Measurements from ENCODE around the gene ZDHHC1. TPM values are rescaled to one million over a fixed set of nuclear protein-coding genes. Genes with fewer than 3 reads are reported as not detected.

ZDHHC1 gene
- total RNA-seq, 1 donor from 2014 or later: 18.9 TPM

DNA sequence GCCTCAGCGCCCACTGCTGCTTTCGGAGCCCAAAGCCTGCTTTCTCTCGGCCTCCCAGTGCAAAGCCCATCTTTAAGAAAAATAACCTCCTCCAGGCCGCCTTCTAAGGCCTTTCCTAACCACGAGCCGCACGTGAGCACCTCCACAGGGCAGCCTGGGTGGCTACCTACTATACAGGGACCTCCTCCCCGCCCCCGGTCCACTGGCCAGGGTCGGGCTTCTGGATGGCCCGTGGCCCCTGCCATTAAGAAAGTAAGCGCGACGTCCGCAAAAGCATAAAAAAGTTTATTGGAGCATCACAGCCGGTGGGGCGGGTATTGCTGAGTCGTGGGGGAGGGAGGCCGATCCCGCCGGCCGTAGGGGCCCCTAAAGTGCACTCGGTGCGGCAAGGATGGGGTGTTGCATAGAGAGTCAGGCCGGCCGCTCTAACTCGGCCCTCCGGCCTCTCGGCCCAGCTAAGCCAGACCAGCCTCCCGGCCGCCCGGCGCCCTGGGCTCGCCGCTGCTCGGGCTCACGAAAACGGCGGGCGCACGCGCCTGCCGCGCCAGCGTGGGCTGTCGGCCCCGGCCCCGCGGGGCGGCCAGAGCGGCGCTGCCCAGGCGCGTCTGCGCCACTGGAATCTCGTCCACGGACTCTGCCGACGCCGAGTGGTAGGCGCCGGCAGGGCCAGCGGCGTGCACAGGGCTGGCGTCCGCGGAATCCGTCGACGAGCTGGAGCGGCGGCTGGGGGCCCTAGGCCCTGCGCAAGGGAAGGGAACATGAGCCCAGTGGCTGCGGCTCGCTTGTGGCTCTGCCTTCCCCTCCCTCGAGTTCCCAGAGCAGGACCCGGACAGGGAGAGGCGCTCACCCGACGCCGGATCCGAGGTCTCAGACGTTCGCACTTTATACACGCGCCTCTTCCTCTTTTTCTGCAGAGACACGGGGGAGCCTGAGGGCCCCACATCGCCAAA lies 21.8 kb downstream of the ZDHHC1 start:
- TF ChIP-seq, protein P1, sequence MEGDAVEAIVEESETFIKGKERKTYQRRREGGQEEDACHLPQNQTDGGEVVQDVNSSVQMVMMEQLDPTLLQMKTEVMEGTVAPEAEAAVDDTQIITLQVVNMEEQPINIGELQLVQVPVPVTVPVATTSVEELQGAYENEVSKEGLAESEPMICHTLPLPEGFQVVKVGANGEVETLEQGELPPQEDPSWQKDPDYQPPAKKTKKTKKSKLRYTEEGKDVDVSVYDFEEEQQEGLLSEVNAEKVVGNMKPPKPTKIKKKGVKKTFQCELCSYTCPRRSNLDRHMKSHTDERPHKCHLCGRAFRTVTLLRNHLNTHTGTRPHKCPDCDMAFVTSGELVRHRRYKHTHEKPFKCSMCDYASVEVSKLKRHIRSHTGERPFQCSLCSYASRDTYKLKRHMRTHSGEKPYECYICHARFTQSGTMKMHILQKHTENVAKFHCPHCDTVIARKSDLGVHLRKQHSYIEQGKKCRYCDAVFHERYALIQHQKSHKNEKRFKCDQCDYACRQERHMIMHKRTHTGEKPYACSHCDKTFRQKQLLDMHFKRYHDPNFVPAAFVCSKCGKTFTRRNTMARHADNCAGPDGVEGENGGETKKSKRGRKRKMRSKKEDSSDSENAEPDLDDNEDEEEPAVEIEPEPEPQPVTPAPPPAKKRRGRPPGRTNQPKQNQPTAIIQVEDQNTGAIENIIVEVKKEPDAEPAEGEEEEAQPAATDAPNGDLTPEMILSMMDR (IDR thresholded peaks at IDR 0.05): no peak
- peak; percentile 61 for DNase-seq
- H3K27ac ChIP-seq: peak overlapping the region; percentile 76
- H3K4me1 ChIP-seq: peaks cover 82% of the 10 kb centered on the region
- H3K4me3 ChIP-seq: peak overlapping the region; percentile 58
- intact Hi-C loops (cut with DNase I): no loop called here
- H3K36me3 ChIP-seq: no peaks in the 10 kb centered on the region
- peaks cover 7% of the 10 kb centered on the region for H3K27me3 ChIP-seq (ENCODE audit: low read depth)
- H3K9me3 ChIP-seq: no peaks in the 10 kb centered on the region
- ATAC-seq: no peak

DNA sequence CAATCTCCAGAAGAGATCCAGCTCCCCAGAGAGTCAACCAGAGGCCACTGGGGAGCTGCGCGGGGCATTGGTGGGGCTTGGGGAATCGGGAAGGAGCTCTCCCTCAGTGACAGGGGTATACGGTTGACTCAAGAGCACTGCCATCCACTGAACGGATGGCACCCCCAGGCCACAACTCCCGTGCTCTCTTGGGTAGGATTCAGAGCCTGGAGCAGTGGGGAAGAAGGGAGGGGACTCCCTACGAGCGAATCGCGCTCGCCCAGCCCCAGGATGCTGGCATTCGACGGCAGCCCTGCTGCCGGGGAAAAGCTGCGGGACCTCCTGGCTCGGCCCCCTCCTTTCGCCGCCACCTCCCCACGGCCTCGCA lies 22.5 kb downstream of the ZDHHC1 start:
- TF ChIP-seq, protein P1 (IDR thresholded peaks at IDR 0.05): no peak
- H3K27me3 ChIP-seq (ENCODE audit: low read depth): peaks cover 7% of the 10 kb centered on the region
- intact Hi-C loops (cut with DNase I): no loop called here
- DNase-seq: peak; percentile 39
- peak overlapping the region; percentile 58 for H3K4me3 ChIP-seq
- H3K4me1 ChIP-seq: peaks cover 78% of the 10 kb centered on the region
- no peak for ATAC-seq
- H3K9me3 ChIP-seq: no peaks in the 10 kb centered on the region
- no peaks in the 10 kb centered on the region for H3K36me3 ChIP-seq
- H3K27ac ChIP-seq: peak overlapping the region; percentile 76

DNA sequence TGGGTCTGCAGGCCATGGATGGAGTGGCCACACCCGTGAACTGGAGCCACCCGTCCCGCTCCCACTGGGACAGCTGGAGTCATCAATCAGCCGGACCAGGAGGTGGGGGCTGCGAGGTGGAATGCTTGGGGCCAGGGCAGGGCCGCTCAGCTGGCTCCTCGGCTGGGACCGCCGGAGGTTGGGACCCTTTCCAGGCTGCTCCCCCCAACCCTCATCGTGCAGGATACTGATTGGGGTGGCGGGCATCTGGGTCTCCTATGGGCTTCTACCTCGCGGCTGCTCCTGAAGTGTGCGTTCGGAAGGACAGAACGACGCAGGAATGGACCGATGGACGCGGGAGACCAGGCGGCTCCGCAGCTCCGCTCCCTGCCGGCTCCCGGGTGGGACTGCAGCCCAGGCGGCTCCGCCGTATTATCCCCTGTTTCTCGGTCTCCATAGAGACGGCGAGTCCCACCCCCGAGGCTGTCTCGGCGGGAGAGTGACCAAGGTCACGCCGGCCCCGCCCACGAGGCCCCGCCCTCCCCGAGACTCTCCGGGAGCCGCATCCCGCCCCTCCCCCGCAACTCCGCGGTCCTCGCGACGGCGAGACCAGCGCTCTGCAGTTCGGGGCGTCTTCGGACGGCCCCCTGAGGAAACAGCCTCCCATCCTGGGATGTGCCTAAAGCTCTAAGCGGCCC lies 23.0 kb downstream of the ZDHHC1 start, which contains the start of gene TPPP3:
Gene TPPP3 (minus strand): TSS at position 388 of the 677 bp plus-strand sequence. CDS start 2,387 bp downstream, outside the sequence.
- ATAC-seq: peak; percentile 86
- Histone ChIP-seq H3K27me3 (ENCODE audit: low read depth) (peaks cover 7% of the 10 kb centered on the region), H3K4me3 (peak within 1 kb of the TSS; percentile 58), H3K27ac (peak within 1 kb of the TSS; percentile 76), H3K9me3 (no peaks in the 10 kb centered on the region), H3K36me3 (no peaks in the 10 kb centered on the region), H3K4me1 (peaks cover 77% of the 10 kb centered on the region)
- TF ChIP-seq, protein P1 (IDR thresholded peaks at IDR 0.05): peak; percentile 73
- intact Hi-C loops (cut with DNase I): no loop called here
- peak; percentile 91 for DNase-seq

DNA sequence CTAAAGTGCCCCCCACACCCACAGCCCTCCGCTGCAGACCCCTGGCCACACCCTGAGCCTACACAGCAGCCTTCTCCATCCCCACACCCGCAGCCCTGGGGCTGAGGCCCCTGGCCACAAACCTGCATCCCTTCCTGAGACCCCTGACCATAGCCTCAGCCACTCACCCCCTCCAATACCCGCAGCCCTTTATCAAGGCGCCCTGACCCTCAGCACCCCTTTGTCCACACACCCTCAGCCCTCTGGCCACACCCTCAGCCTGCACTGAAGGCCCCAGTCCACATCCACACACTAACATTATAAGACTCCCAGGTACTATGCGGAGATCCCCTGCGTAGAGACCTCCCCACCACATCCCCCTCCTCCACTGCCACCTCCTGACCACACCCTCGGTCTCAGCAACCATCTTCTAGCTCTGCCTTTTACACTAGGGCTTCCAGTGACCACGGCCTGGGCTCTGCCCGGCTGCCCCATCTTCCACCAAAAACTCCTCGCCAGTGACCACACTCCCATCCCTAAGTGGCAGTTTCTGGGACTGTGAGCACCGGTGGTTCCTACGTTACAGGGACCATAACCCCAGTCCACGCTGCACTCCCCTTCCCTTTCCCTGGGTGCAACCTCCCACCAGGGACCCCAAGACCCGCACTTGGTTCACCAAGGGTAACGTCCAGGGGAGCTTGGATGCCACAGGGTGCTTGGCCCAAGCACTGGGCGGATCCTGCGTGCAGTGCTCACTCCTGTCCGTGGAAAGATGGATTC lies 23.8 kb downstream of the ZDHHC1 start:
- intact Hi-C loops (cut with DNase I): no loop called here
- Histone ChIP-seq H3K27me3 (ENCODE audit: low read depth) (peaks cover 7% of the 10 kb centered on the region), H3K27ac (peak overlapping the region; percentile 76), H3K4me1 (peaks cover 75% of the 10 kb centered on the region), H3K4me3 (peak overlapping the region; percentile 58), H3K36me3 (no peaks in the 10 kb centered on the region), H3K9me3 (no peaks in the 10 kb centered on the region)
- no peak for DNase-seq
- ATAC-seq: no peak
- TF ChIP-seq, protein P1 (IDR thresholded peaks at IDR 0.05): no peak
